NK-92 treated with Interleukin-12 subunit alpha and Interleukin-12 subunit beta, amount 100 ng/mL, for 24 hours (cell line): ENCODE results near the gene HOXB8.

Source experiments
- DNase-seq: peaks from one replicate; lab custom pipeline; 2025; lab: John Stamatoyannopoulos, UW

Gene HOXB8

DNA sequence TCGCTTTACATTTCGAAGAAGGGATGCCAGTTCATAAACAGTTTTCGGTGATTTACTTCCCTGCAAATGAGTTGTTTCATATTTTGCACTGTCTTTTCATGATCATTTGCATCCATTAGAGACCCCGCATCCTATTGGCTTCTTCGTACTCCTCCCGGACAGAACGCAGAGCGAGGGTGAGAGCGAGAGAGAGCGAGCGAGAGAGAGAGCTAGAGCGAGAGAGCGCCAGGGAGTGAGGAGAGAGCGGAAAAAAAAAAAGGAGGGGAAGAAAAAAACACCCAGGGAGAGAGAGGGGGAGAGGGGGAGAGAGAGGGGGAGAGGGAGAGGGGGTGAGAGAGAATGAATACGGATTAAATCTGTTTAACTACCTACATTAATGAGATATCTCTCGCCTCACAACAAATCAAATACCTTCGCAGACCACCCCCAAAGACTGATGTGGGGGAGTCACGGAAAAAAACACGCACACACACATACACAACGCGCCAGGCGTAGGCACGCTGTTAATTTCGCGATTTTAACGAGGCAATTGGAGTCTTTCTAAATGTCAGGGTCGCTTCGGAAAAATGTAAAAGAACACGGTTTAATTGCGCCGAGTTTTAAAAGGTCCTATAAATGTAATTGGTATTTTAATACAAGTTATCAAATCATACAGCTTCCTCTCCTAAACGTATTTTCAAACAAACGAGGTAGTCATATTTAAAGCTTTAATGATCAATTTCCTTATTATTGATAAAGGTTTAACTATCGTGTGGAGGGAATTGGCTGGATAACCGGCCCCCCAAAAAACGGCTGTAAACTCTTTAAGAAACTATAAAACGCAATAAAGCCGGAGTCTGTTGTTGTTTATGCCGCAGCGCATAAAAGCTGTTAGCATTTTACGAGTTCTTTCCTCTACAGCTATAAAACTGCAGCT is at the start of gene HOXB8:
TSS of gene HOXB8 (minus strand) at position 246 of the 916 bp plus-strand sequence. CDS start 588 bp downstream, outside the sequence.
- DNase-seq: no peak

DNA sequence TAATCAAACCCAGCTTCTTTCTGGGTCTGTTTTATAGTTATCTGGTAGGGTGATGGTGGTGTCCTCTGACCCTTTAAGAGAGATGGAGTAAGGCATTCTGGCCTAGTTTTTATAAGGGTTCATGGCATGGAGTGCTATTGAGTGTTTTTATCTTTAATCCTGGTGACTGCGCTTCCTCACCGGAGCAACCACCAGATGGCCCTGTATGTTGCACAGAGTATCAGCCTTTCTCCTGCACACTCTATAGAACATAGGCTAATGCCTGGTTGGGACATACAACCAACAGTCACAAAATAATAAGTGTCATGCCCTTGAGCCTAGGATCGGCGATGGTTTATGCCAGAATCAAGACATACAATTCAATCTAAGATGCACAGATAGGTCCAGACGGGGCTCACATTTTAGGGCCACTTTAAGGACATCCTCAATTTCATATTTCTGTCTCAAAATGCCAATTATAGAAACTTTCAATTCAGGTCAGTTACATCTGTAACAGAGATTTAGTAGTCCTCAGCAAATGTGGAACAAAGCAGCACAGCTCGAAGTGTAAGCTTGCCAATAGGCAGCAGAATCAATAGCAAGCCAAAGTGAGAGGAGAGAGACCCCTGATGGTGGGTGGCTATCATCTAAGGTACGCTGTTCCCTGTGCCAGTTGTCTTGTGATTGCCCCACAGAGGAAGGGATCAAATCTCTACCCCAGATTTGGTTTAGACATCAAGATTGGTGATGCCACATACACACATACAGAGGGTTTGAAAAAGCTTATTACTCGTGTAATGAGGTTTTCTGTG is 48.2 kb upstream of the HOXB8 start:
- no peak for DNase-seq

GRCh38 chr17:48655913-48656312 is 40.8 kb upstream of the HOXB8 start:
- no peak for DNase-seq

GRCh38 chr17:48649741-48650140 is 34.6 kb upstream of the HOXB8 start:
- no peak for DNase-seq

DNA sequence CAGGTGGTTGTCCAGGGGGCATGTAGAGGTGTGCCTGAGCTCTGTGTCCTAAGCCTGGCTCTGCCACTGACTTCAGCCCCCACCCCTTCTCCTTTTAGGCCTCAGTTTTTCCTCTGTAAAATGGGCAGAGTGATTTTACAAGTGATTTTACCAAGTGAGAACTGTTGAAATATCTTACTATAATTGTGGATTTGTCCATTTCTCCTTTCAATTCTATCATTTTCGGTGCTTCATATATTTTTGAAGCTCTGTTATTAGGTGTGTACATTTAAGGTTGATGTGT is 32.8 kb upstream of the HOXB8 start:
- no peak for DNase-seq

- DNase-seq: no peak
Observed at GRCh38 chr17:48647103-48647962, 32.2 kb upstream of the HOXB8 start.

DNA sequence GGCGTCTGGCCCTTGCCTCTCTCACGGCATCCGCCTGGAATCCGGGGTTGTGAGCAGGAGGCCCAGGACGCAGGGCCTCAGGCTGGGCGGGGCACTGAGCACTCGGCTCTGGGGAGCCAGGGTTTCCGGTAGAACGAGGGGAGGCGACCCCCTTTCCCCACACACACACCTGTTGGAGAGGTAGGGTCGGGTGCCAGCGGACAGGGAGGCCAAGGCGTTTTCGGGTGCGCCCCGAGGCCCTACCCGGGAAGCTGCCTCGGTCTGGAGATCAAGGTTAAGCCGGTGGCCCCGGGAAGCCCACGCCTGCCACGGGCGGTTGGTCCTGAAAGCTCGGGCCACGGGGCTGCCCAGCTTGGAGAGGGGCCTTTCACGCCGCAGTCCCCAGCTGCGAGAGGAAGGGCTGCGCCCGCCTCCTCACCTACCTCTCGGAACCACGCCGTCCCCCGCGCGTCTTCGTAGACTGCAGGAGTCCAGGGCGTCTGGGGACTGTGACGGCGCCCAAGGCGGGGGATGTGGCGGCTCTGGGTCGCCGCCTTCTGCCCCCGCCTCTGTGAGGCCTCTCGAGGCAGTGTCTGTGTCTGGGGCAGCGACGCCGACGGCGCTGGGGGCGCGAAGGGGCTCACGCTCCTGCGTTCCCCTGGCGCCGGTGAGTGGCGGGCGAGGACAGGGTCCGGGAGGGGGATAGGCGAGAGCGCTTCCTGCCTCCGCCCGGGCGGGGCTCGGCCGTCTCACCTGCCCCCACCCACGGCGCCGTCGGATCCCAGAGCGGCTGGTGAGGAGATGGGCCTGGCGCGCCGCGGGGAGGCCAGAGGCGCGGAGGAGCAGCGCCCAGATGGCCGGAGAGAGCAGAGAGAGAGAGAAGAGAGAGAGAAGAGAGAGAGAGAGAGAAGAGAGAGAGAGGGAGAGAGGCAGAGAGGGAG is 31.4 kb upstream of the HOXB8 start:
- no peak for DNase-seq

GRCh38 chr17:48645639-48646182 is 30.6 kb upstream of the HOXB8 start:
- DNase-seq: no peak

DNA sequence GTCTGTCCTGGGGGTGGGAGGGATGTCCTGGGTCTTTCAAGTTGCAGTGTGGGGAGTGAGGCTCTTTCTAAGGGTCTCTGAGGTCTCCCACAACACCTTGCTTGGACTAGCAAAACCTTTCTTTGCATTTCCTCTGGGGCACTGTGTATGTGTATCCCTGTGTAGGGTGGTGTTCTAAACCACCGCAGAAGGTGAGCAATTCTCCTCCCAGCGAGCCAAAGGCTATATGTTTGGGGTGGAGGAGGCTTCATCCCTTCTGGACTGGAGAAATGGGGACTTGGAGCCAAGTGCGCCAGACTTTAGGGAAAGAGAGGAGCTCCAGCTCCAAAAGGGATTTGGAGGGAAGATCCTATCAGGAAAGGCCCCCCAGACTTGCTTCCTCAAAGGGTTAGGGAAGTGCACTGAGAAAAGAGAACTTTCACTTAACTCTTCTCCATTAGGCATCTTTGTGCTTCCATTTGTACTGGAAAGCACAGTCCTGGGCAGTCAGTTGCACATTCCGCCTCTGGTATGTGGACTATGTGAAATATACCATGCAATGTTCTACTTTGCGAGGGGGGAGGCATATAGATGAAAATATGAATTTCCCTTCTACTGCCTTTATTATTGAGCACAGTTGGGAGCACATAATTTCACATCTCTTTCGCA is 29.9 kb upstream of the HOXB8 start:
- no peak for DNase-seq

DNA sequence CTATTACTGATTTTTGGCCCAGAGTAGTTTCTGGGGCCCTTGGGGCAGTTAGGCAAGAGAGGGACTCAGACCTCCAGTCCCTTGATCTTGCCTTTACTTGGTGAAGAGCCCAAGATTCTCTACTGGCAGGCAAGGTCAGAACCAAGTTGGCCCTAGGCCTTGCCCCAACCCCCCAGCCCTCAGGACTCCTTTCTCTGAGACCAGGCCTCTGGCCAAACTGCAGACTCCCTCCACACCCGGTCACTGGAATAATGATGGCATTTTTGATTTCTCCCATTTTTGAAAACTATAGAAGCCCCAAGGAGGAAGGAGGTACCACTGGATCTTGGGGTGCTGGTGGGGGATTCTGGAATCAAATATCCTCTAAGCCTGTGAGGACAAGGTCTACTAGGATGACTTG is 29.1 kb upstream of the HOXB8 start:
- no peak for DNase-seq

DNA sequence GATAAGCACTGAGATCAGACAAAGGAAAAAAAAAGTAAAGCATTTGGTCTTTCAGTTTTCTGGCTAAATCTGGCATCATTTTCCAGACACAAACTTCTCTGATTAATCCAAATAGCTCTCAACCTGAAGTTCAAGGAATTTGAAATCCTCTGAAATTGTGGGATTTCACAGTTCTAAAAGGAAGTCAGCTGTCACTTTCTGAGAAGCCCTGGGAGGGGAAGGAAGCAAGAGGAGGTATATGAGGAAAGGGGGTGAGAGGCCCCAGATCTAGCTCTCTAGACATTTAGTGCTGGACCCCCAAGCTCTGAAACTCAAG is 28.6 kb upstream of the HOXB8 start:
- no peak for DNase-seq

DNA sequence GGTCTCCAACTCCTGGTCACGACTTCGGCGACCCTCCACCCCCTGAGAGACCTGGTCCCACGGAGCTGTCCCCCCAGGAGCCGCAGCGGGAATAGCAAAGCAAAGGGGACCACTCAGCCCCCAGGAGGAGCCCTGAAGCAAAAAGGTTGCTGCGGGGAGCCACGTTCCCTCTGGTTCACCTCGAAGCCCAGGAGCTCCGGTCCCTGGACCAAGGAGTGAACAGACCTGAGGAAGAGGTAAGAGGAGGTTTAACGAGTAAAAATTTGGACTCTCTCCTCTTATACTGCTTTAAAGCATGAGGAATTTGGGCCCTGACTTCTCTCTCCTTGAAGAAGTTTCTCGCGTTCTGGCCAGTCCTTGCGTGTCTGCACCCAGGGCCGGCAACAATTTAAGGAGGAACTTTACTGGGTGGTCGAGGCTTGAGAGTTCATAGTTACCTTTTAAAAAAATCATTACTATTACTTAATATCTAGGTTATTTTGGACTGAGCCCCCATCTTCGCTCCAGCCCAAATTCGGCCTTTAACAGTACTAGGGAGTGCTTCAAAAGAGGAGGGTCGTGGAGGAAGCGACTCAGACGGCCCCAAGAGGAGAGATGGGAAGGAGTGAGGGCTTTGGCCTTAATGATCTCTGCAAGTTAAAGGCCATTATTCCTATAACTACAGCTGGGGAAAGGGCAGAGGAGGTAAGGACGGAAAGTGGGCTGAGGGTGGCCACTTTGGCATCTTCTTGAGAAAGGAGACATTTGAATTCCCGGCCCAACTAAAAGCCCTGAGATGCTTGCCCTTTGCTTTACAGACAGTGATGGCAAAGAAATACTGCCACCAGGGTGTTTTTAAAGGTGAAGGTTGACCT is 28.0 kb upstream of the HOXB8 start:
- DNase-seq: no peak

GRCh38 chr17:48642059-48642842 is 27.2 kb upstream of the HOXB8 start:
- no peak for DNase-seq

DNA sequence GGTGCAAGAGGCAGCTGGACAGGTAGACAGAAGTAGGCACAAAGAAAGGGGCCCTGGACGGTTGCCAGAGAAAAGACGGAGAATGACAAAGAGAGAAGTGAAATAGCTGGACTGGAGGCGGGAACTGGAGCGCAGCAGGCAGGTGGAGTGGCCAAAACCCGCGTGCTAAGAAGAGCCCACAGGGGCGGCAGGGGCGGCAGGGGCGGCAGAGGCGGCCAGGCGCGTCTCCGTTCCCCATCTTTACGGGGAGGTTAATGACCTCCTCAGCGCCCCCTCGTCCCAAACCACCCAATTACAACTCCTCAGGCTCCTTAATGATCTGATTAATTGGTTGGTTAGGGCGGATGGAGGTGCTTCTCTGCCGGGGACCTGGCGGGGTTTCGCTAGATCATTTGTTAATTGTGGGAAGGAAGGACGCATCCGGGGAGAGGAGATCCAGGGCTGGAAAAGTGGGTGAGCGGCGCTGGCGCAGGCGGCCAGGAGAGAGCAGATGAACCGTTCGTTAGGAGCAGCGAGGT is 26.5 kb upstream of the HOXB8 start:
- no peak for DNase-seq

GRCh38 chr17:48640858-48641180 is 25.7 kb upstream of the HOXB8 start:
- DNase-seq: no peak

GRCh38 chr17:48639982-48640857 is 25.1 kb upstream of the HOXB8 start:
- DNase-seq: no peak

DNA sequence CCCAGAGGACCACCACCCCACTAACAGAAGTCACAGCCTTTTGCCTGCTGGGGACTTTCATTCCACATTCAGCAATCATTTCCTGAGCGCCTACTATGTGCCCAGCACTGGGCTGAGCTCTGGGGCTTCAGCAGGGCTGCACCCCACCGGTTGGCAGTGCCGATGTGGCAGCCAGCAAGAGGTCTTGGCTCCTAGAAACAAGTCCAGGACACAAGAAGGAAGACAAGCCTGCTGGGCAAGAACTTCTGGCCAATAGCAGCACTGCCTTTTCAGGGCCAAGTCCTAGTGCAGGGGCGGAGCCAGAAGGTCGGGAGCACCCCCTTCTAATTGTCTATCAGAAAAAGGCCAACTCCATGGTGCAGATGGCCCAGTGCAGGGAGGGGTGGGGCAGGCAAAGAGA is 24.0 kb upstream of the HOXB8 start:
- DNase-seq: no peak
